ENCODE results near the gene PAQR6. TPM values are rescaled to one million over a fixed set of nuclear protein-coding genes. Genes with fewer than 3 reads are reported as not detected.

The PAQR6 gene
- total and polyA plus RNA-seq, 8 donors: 0.43 to 4.3 (median 2.0) TPM; not detected in 2

DNA sequence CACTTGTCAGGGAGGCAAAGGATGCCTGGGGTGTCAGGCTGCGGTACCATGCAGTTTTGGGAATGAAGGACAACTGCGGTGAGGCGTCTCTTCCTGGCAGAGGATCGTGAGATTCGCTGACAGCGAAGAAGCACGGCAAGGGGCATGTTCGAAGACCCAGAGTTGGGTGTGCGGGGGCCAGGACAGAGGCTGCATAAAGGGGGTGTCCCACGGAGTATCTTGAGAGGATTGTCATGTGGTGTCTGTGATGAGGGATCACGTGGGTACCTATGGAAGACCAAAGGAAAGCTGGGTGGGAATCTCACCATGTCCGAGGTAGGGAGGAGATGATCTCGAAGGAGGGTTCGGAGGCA lies 53.6 kb downstream of the PAQR6 start:
- Histone ChIP-seq H3K27me3 (no peaks in the 10 kb centered on the region), H3K4me3 (peak overlapping the region; percentile 86 to 97 (median 94)), H3K4me1 (peaks cover 11 to 57% (median 35%) of the 10 kb centered on the region in 4 donors), H3K27ac (peak overlapping the region; percentile 59 to 88 (median 86)), H3K36me3 (peaks cover 0 to 30% (median 20%) of the 10 kb centered on the region in 4 donors), H3K9me3 (no peaks in the 10 kb centered on the region)
- WGBS, 5 donors: 12 to 17% (median 13%) methylated on average over 12 to 14 of the region's 14 CpGs
- no peak for DNase-seq
- TF ChIP-seq, protein P1, sequence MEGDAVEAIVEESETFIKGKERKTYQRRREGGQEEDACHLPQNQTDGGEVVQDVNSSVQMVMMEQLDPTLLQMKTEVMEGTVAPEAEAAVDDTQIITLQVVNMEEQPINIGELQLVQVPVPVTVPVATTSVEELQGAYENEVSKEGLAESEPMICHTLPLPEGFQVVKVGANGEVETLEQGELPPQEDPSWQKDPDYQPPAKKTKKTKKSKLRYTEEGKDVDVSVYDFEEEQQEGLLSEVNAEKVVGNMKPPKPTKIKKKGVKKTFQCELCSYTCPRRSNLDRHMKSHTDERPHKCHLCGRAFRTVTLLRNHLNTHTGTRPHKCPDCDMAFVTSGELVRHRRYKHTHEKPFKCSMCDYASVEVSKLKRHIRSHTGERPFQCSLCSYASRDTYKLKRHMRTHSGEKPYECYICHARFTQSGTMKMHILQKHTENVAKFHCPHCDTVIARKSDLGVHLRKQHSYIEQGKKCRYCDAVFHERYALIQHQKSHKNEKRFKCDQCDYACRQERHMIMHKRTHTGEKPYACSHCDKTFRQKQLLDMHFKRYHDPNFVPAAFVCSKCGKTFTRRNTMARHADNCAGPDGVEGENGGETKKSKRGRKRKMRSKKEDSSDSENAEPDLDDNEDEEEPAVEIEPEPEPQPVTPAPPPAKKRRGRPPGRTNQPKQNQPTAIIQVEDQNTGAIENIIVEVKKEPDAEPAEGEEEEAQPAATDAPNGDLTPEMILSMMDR (IDR thresholded peaks at IDR 0.05): no peak
- no peak for TF ChIP-seq POLR2A (IDR thresholded peaks at IDR 0.05)
- TF ChIP-seq POLR2AphosphoS5 (IDR thresholded peaks at IDR 0.05): no peak
- no peak for TF ChIP-seq EP300 (IDR thresholded peaks at IDR 0.05)
- intact Hi-C loops (cut with DNase I; ENCODE audit: low total_unique reads): no loop called here

DNA sequence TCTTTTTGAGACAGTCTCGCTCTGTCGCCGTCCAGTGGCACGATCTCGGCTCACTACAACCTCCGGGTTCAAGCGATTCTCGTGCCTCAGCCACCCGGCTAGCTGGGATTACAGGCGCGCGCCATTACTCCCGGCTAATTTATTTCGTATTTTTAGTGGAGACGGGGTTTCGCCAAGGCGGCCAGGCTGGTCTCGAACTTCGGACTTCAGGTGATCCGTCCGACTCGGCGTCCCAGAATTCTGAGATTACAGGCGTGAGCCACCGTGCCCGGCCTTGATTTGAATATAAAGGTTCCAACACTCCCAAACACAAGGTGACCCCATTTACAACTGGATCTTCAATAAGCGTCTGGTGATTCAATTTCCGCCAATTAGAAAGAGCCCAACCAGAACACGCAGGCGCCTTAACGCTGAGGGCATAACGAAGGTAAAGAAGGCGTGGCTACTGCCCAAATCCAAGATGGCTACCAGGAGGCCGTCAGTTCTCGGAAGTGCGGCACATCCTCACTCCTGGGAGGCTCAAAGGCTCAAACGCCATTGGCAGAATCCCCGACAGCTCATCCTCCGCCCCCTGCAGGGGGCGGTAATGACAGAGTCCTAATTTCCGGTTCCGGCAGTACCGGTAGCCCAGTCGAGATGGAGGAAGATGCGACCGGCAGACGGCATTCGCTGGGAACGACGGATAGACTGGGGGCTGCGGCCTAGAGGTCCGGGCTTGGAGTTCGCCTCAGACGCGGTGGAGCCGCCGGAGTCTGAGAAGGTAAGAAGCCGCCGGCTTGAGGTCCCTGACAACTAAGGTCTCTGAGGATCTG lies 54.2 kb downstream of the PAQR6 start, which contains the start of gene SLC25A44:
Gene SLC25A44, plus strand, starts transcription at position 617 of the 812 bp plus-strand sequence. CDS start 5,744 bp downstream, outside the sequence.
- DNase-seq: peak; percentile 96 to 99
- intact Hi-C loops (cut with DNase I; ENCODE audit: low total_unique reads): no loop called here
- H3K4me1 ChIP-seq: peaks cover 11 to 51% (median 35%) of the 10 kb centered on the region in 4 donors

More for the DNA sequence above, 54.2 kb downstream of the PAQR6 start, which contains the start of gene SLC25A44:
- TF ChIP-seq POLR2AphosphoS5 (IDR thresholded peaks at IDR 0.05) (peak; percentile 62 to 92 (median 65)), POLR2A (IDR thresholded peaks at IDR 0.05) (no peak), EP300 (IDR thresholded peaks at IDR 0.05) (no peak)
- TF ChIP-seq, protein P1 (IDR thresholded peaks at IDR 0.05): peak in 4 of 7 experiments; percentile 47 to 73 (median 53)
- H3K36me3 ChIP-seq: peaks cover 0 to 27% (median 16%) of the 10 kb centered on the region in 4 donors
- peak within 1 kb of the TSS; percentile 67 to 88 (median 86) for H3K27ac ChIP-seq
- H3K4me3 ChIP-seq: peak within 1 kb of the TSS; percentile 86 to 97 (median 94)
- H3K27me3 ChIP-seq: no peaks in the 10 kb centered on the region
- H3K9me3 ChIP-seq: no peaks in the 10 kb centered on the region
- WGBS, 5 donors: 2 to 9% (median 5%) methylated on average over 33 to 59 of the region's 59 CpGs

Other genes starting within 250 kb of the PAQR6 start
- gene SSR2, start 227.1 kb downstream of the PAQR6 start, total RNA-seq: 100 to 1,000 TPM in 4 of 5 donors, 10 to 100 TPM in 1; 67.1 to 354 (median 216) TPM
- 100 to 1,000 TPM; 223 to 309 (median 242) TPM for gene SSR2, start 227.1 kb downstream of the PAQR6 start, polyA plus RNA-seq
- gene UBQLN4, start 194.3 kb downstream of the PAQR6 start, total RNA-seq: 10 to 100 TPM in 3 of 5 donors, 1 to 10 TPM in 2; 6.4 to 41.1 (median 14.0) TPM
- gene UBQLN4, start 194.3 kb downstream of the PAQR6 start, polyA plus RNA-seq: 10 to 100 TPM; 17.3 to 25.5 (median 20.6) TPM
- gene LAMTOR2, start 193.3 kb downstream of the PAQR6 start, total RNA-seq: 10 to 100 TPM in 3 of 5 donors, 1 to 10 TPM in 1, not detected in 1; 7.0 to 40.6 (median 21.4) TPM
- gene LAMTOR2, start 193.3 kb downstream of the PAQR6 start, polyA plus RNA-seq: 100 to 1,000 TPM; 123 to 170 (median 158) TPM
- gene RAB25, start 186.9 kb downstream of the PAQR6 start, total RNA-seq: 100 to 1,000 TPM in 3 of 5 donors, 10 to 100 TPM in 2; 36.7 to 249 (median 216) TPM
- gene RAB25, start 186.9 kb downstream of the PAQR6 start, polyA plus RNA-seq: 100 to 1,000 TPM; 126 to 267 (median 168) TPM
- gene MEX3A, start 165.6 kb downstream of the PAQR6 start, total RNA-seq: 10 to 100 TPM in 1 of 5 donors, 1 to 10 TPM in 2, not detected in 2; 1.5 to 11.0 (median 1.6) TPM
- gene MEX3A, start 165.6 kb downstream of the PAQR6 start, polyA plus RNA-seq: 1 to 10 TPM in 1 of 3 donors, under 1 TPM in 1, not detected in 1; 0.25 to 1.1 TPM
- 100 to 1,000 TPM in 4 of 5 donors, 10 to 100 TPM in 1; 53.1 to 630 (median 318) TPM for gene LMNA, start 133.3 kb downstream of the PAQR6 start, total RNA-seq
- gene LMNA, start 133.3 kb downstream of the PAQR6 start, polyA plus RNA-seq: 100 to 1,000 TPM; 108 to 201 (median 132) TPM
- 10 to 100 TPM in 2 of 5 donors, 1 to 10 TPM in 3; 2.6 to 23.3 (median 8.5) TPM for gene SEMA4A, start 94.5 kb downstream of the PAQR6 start, total RNA-seq
- 10 to 100 TPM in 1 of 3 donors, 1 to 10 TPM in 2; 4.1 to 13.9 (median 4.7) TPM for gene SEMA4A, start 94.5 kb downstream of the PAQR6 start, polyA plus RNA-seq
- gene SLC25A44, start 54.0 kb downstream of the PAQR6 start, total RNA-seq: 1 to 10 TPM; 4.9 to 9.9 (median 7.2) TPM
- gene SLC25A44, start 54.0 kb downstream of the PAQR6 start, polyA plus RNA-seq: 1 to 10 TPM; 5.4 to 9.0 (median 6.8) TPM
- 10 to 100 TPM in 3 of 5 donors, 1 to 10 TPM in 2; 5.3 to 54.9 (median 15.6) TPM for gene PMF1, start 35.0 kb downstream of the PAQR6 start, total RNA-seq
- 10 to 100 TPM; 68.7 to 73.5 (median 68.8) TPM for gene PMF1, start 35.0 kb downstream of the PAQR6 start, polyA plus RNA-seq
- gene BGLAP, start 5.9 kb downstream of the PAQR6 start, total RNA-seq: not detected
- gene BGLAP, start 5.9 kb downstream of the PAQR6 start, polyA plus RNA-seq: 1 to 10 TPM in 2 of 3 donors, not detected in 1; 1.5 to 1.9 TPM
- 100 to 1,000 TPM in 1 of 5 donors, 10 to 100 TPM in 4; 29.8 to 199 (median 51.6) TPM for gene SMG5, start 34.8 kb upstream of the PAQR6 start, total RNA-seq
- 10 to 100 TPM; 20.2 to 29.1 (median 22.3) TPM for gene SMG5, start 34.8 kb upstream of the PAQR6 start, polyA plus RNA-seq
- gene TMEM79, start 36.3 kb upstream of the PAQR6 start, total RNA-seq: 10 to 100 TPM in 2 of 5 donors, 1 to 10 TPM in 2, not detected in 1; 1.1 to 21.4 (median 9.4) TPM
- gene TMEM79, start 36.3 kb upstream of the PAQR6 start, polyA plus RNA-seq: 10 to 100 TPM in 1 of 3 donors, 1 to 10 TPM in 2; 1.5 to 24.9 (median 2.7) TPM
- gene GLMP, start 47.6 kb upstream of the PAQR6 start, total RNA-seq: 10 to 100 TPM in 4 of 5 donors, 1 to 10 TPM in 1; 1.4 to 92.9 (median 19.7) TPM
- 10 to 100 TPM; 20.8 to 37.4 (median 35.9) TPM for gene GLMP, start 47.6 kb upstream of the PAQR6 start, polyA plus RNA-seq
- not detected for gene VHLL, start 51.3 kb upstream of the PAQR6 start, total RNA-seq
- gene VHLL, start 51.3 kb upstream of the PAQR6 start, polyA plus RNA-seq: not detected
- gene CCT3, start 90.2 kb upstream of the PAQR6 start, total RNA-seq: 100 to 1,000 TPM in 3 of 5 donors, 10 to 100 TPM in 2; 39.1 to 252 (median 124) TPM
- gene CCT3, start 90.2 kb upstream of the PAQR6 start, polyA plus RNA-seq: 100 to 1,000 TPM; 110 to 122 (median 115) TPM
- not detected for gene TSACC, start 90.5 kb upstream of the PAQR6 start, total RNA-seq
- under 1 TPM in 1 of 3 donors, not detected in 2; 0.98 TPM for gene TSACC, start 90.5 kb upstream of the PAQR6 start, polyA plus RNA-seq
- not detected for gene RHBG, start 121.2 kb upstream of the PAQR6 start, total RNA-seq
- gene RHBG, start 121.2 kb upstream of the PAQR6 start, polyA plus RNA-seq: under 1 TPM in 1 of 3 donors, not detected in 2; 0.70 TPM

All from stomach (tissue), 9 donors.